Hematopoietic multipotent progenitor cell treated with erythropoietin and hydrocortisone succinate and interleukin-3 and kit ligand, for 4 days (in vitro differentiated cells): ENCODE results near the gene LHPP.
A peak's percentile ranks its signal among the peaks of the same experiment; 100 is the strongest.

Source experiments
- DNase-seq: peaks from one replicate; pipeline ENCODE4 v3.0.0-alpha.2; 2015

Gene LHPP

DNA sequence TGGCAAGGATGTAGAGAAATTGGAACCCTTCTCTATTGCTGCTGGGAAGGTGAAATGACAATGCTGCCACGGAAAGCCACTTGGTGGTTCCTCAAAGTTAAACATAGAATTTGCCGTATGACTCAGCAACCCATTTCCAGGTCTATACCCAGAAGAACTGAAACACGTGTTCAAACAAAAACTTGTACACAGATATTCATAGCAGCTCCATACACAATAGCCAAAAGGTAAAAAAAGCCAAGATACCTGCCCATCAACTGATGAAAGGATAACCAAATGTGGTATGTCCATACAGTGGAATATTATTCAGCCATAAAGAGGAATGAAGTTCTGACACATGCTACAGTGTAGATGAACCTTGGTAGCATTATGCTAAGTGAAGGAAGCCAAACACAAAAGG is 39.1 kb downstream of the LHPP start:
- DNase-seq: no peak

DNA sequence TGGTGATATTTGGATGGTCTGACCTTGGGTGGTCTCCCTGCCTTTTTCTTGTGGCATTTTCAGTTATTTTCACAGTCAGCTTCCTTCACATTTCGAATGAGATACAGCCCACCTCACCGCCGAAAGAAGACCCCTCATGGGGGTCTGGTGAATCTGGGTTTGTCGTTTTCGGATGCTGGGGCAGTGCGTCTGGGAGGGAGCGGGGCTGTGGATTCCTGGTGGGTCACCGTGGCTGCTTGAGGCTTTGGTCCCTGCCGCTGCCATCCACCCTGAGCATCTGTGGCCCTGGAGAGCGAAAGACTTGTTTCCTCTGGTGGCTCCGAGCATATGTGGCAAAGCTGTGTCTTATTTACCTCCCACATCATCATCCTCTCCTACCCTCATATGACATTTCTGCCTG is 43.1 kb downstream of the LHPP start:
- DNase-seq: no peak

DNA sequence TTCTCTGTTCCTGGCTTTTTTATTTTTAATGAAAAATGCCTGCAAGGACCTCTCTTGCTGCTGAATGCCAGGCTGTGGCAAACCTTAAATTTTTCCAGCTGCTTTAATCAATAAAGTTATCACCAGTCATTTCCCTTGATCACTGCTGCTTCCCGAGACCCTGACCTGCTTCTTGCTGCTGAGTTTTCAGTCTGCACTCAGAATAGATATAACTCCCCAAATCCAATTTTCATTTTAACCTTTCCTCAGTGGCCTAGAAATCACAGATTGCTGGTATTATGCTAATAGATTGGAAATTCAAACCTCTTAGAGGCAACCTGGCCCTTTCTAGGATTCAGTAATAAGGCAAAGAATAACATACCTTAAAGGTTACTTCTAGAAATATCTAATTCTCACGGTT is 43.7 kb downstream of the LHPP start:
- no peak for DNase-seq

DNA sequence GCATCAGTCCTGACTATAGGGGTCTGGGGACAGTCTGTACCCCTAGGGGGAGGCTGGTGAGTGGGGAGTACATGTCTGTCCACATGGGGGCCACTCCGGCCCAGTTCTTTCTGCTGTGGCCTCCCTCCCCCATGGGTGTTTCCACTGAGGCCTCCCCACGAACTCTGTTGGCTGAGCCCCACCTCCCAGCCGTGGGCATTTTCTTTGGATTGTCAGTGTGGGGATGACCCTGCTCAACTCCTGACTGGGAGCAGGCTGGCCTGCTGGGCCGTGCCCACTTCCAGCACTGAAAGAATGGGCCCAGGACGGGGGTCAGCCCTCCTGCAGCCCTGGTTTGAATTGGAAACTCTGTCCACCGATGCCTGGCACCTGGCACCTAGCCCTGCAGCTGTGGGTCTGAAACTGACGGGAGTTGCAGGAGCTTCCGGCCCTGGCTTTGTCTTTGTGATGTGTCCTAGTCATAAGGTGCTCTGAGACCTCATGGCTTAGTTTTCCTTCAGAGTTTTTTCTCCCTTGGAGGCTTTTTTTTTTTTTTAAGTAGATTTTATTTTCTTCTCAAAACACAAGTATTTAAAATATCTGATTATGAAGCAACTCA is 46.5 kb downstream of the LHPP start:
- DNase-seq: peak; percentile 31

DNA sequence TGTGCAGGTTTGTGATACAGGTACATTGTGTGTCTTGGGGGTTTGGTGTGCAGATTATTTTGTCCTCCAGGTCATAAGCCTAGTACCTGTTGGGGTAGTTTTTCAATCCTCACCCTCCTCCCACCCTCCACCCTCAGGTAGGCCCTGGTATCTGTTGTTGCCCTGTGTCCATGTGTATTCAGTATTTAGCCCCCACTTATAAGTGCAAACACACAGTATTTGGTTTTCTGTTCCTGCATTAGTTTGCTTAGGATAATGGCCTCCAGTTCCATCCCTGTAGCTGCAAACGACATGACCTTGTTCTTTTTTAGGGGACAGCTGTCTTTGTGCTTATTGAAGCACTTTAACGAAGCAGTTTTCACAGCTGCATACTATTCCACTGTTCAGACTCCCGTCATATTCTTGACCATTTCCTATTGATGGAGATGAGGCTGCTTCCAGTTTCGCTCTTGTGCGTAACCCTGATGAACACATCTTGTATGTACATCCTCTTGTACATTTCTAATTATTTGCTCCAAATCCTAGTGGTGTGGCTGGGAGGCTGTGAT is 47.4 kb downstream of the LHPP start:
- no peak for DNase-seq

DNA sequence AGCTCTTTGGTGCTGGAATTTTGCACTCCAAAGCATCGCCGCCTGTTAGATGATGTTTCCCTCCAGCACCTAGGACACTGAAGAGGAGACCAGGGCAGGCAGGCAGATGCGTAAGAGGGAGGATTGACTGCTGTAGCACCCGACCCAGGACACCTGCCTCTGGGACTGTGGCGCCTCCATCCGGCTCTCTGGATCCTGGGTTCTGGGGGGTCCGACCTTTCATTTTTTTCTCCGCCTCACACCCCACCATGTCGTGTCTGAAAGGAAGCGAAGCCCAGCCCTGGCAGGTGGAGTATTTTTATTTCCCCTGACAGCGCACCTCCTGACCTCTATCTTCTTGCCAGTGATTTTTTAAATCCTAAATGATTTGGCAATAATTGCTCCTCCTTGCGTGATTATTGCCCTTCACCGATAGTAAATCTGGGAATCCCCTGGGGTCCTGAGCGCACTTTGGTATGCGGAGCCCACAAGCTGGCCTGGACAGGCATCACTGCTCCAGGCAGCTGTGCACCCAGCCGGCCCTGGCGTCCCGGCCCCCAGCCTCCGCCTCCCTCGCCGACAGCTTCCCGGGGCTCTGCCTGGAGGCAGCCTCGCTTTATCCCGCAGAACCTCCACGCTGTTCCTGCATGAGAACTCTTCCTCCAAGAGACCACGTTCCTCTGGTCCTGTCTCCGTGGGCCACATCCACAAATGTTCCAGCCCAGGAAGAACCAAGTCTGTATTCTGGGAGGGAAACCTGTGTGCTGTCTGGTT is 48.4 kb downstream of the LHPP start:
- no peak for DNase-seq

DNA sequence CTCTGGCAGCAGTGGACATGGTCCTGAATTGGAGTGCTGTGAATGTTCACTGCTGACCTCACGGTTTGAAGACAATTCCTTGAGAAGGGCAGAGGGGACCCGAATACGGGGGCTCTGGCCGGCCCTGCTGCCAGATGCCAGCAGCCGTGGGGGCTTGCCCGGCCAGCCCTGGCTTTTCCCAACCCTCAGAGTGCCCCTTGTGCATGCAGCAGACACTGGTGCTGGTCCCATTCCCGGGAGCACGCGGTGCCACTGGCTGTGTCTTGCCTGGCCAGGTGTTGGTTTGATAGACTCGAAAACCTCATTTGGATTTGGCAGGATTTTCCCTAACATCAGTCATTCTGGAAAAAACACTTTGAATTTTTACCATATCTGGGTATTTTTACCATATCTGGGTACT is 49.1 kb downstream of the LHPP start:
- DNase-seq: no peak

DNA sequence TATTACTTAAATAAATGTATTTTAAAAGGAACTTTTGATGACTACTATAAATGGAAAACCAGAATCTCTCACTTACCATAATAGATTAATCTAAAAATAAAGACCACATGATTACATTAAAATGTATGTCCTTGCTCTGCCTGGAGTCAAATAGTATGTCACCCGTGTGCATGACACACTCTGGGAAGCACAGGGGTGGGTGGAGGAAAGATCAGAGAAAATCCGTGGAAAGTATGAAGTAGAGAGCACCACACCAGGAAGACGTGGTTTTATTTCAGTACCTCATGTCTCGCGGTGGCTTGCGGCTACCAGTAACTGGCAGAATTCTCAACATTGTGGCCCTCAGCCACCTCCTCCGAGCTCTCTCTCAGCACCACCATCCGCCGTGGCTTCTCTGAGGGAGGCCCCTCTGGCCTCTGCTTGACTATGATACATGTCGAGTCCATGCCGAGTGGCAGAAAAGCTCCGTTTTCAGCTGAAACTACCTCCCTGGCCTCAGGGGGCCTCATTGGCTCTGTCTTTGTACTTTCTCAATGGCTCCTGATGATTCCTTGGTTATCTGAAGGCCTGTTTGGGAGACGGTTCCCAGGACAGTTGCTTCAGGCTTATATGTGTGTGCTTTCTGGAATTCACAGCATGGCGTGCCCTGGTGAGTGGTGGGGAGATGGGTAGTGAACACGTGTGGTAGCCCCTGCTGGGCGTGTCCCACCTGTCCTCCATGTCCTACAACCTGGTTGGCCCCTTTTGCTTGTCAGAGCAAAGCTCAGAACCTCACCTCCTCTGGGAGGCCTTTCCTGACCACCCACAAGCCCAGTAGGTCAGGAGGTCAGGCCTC is 49.8 kb downstream of the LHPP start:
- DNase-seq: no peak

DNA sequence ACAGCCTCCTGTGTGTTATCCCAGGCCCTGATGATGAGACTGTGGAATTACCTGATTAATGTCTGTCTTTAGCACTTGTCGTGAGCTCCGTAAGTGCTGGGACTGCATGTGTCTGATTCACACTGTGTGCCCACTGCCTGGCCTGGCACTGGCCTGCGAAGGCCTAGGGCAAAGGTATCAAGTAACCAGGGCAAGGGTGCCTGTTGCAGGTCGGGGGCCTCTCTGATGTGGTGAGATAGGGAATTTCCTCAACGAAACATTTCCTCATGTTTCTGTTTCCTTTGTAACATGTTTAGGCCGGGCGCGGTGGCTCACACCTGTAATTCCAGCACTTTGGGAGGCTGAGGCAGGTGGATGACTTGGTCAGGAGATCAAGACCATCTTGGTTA is 50.4 kb downstream of the LHPP start:
- DNase-seq: no peak

DNA sequence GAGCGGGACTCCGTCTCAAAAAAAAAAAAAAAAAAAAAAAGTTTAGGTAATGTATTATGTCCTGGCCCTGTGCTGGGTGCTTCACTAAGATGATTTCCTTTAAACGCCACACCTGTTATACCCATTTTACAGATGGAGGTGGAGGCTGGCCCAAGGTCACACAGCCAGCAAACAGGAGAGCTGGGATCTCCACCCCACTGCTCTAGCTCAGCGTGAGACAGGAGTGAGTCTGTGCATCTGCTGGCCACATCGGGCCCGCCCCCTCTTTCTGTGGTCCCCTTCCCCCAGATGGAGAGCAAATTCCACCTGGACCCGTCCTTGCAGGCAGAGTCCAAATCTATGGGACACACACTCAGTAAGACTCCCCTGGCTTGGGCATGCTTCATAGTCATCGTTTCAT is 51.0 kb downstream of the LHPP start:
- no peak for DNase-seq

DNA sequence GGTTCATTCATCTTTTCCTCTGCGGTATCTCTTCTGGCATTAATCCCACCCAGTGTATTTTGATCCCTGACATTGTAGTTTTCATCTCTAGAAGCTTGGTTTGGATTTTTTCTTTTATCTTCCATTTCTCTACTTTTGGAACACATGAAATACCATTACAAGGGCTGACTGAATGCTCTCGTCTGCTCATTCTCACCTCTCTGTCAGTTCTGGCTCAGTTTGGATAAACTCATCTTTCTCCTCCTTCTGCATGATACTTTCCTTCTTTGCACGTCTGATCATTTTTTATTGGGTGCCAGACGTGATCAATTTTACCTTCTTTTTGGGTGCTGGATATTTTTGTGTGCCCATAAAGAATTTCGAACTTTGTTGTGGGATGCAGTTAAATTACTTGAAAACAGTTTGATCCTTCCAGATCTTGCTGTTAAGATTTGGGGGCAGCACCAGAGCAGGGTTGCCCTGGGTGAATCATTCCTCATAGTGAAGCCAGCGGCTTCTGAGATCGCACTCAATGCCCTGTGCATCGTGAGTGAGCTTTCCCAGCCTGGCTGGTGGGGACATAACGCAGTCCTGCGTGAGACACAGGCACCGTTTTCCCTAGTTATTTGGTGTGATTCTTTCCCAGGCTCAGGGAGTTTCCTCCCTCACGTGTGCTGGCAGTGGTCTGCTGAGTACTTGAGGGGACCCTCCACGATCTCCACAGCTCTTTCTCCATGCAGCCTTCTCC is 53.8 kb downstream of the LHPP start:
- no peak for DNase-seq

DNA sequence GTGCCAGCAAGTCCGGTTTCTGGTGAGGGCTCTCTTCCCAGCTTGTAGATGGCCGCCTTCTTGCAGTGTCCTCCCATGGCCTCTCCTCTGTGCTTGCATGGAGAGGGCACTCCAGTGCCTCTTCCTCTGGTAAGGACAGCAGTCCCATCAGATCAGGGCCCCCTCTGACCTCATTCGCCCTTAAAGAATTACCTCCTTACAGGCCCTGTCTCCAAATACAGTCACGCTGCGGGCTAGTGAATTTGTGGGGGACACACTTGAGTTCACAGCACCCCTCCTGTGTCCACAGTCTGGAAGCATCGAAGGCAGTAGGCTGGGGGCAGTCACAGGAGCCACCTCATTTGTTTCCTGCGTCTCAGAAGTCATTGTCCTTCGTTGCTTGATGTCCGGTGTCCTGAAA is 54.6 kb downstream of the LHPP start:
- DNase-seq: no peak

DNA sequence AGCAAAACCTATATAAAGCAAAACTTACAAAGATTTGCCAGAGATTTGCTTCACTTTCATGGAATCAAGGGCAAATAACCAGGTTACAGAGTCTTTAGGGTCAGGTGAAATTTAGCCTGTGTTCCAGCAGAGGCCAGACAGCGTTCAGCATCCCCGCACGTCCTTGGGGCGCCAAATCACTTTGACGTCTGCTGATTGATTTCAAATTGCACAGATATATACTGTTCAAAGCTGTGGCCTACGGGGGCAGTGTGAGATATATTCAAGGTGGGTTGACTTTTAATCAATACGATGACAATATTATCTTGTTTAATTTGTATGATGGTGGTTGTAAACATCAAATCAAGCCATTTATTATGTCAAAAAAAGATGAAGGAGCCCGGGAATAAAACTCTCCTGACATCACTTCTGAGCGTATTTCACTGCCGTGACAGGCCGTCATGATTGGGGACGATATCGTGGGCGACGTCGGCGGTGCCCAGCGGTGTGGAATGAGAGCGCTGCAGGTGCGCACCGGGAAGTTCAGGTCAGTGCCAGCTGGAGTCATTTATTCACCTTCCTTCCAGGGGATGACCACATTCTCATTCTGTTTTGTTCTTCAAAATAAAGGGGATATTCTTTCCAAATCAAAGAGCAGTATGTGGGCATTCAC is 55.2 kb downstream of the LHPP start:
- DNase-seq: no peak

DNA sequence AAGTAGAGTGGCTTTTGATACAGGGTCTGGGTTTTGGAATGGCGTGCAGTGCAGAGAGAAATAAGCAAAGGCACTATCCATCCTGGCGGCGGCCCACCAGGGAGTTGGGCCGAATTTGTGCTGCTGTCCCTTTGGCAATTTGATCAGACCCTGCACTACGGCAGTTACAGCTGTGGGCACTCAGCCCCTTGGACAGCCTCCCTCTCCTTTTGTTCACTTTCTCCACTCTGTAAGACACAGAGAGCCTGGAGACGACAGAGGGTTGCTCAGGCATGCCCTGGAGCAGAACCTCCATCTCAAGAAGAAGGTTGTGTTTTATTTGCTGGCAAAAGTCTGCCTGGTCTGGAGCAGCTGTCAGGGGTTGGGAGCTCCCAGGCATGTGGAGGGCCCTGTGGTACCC is 55.8 kb downstream of the LHPP start:
- DNase-seq: no peak

DNA sequence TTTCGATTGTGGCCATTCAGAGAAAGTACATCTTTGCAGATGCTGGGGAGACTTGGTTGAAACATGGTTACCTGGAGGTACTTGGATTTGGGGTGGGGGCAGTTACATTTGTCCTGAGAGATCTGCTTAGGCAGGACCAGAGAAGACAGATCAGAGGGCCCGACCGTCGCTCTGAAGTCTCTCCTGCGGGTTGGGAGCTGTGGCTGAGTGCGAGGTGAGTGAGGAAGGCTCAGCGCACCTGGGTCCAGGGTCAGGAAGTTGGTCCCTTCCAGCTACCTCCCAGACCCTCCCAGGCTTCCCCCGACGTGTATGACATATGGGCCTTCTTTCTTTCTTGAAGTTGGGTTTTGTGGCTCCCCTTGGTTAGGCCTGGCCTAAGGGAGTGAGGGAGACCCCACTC is 56.3 kb downstream of the LHPP start:
- DNase-seq: no peak

DNA sequence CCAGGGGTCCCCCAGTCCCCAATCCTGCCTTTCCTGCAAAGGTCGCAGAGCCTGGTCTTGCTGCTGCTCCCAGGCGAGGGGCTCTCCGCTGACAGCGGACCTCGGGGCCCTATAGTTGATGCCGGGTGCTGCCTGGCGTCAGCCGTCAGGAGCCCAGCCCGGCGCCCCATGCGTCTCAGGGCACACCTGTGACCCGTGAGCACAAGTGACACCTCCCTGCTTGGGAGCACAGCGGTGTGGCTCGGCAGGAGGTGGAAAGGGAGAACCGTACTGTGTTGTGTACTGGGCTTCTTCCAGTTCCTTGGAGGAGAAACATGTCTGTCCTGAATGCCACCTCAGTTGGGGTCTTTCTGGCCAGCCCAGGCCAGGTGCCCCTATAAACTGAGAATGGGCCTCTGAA is 56.7 kb downstream of the LHPP start:
- DNase-seq: no peak

DNA sequence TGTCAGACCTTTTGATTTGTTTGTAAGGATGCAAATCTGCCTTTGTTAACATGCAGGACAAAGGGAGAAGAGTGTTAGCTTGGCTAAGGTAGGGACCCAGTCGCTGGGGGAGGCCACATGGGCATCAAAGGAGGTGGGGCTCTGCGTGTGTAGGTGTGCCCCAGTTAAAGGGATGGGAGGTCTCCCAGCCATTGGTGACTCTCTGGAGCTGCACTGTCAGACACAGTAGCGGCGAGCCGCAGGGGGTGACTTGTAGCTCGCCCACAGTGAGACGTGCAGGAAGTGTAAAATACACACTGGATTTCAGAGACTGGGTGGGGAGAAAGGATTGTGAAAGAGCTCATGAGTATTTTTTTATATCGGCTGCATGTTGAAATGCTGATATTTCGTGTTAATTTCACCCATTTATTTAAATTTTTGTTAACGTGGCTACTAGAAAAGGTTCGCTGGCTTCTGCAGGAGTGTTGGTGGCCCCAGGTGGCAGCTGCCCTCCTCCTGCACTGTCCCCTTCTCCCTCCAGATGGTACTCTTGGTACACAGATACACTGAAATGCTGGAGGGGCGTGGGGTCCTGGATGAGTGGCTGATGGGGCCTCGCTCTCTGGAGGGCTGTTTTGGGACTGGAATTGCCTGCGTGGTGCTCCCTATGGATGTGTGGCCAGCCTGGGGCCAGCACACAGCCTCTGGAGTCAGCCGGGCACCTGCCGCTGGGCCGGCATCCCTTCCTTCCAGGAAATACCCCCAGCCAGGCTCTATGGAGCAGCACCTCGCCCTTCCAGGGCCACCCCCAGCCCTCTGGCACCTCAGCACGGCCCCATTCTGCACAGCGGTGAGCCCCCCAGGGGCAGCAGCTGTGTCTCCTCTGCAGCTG is 59.2 kb downstream of the LHPP start:
- no peak for DNase-seq

DNA sequence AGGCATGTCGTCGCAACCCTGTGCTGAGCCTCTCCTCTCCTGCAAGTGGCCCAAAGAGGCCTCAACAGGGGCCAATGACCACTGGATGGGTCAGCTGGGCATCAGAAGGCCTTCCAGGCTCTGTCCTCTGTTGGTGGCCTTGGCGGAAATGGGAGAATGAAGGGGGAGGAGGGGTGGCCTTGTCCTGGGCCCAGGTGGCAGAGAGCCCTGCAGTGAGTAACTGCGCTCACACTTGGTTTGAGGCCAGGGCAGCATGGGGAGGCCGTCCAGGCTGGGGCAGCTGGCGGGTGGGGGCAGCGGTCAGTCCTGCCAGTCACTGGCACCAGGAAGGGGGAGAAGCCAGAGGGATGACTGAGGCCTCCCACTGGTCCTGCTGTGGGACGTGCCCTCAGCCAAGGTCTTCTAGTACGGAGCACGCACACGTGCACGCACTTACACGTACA is 59.8 kb downstream of the LHPP start:
- no peak for DNase-seq

DNA sequence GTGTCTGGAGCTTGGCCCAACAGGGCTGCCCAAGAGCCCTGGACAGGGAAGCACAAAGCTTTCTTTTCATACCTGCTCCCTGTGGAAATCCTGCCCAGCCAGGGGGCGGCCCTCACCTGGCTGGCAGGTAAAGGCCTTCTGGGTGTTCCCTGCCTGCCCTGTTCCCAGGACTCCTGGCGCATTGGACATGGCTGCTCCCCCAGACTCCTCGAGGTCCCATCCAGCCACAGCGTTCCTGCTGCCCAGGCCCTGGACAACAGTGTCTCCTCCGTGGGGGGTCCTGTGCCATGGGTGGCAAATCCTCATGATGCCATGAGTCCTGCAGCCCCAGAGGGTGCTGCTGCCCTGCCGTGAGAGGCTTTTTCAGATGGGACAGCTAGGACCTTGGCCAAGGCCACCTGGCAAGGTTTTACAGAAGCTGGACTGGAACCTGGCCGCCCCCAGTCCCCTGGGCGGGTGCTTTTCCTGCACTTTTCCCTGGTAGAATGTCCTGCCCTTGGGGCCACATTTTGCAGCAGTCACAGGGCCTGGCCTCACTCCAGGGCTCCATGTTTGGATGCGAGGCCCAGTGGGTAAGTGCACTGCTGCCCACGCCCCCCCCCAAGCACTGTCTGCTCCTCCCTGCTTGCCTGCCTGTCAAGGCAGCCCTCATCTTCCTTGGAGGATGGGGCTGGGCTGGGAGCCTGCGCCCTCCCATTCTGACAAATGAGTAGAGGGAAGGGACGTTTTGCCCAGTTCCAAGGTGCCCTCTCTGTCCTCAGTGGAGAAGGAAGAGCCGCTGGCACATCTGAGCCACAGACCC is 60.7 kb downstream of the LHPP start:
- DNase-seq: no peak
